ENCODE measurements around the gene TAAR2. TPM values are rescaled to one million over a fixed set of nuclear protein-coding genes. Genes with fewer than 3 reads are reported as not detected.

Gene TAAR2
- total RNA-seq, 3 donors from 2014 or later: not detected

DNA sequence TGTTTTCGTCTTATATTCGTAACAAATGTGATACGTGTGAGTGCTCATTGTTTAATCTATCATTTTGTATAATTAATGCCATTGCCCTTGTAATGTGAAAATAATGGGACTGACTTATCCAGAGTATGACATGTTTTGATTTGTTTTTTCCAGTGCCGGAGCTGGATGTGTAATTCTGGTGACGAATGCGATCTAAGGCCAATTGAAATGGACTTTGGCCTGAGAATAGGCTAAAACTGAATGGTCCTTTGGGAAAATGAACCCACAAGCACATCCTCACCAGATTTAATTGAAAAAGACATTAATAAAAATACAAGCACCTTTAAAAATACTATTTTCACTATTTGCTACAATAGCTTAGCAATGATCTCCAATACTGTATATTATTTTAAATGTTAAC is 27.9 kb downstream of the TAAR2 start:
- Mint-ChIP-seq H3K4me3 (no peak overlapping the region), H3K4me1 (ENCODE audit: low read depth) (no peaks in the 10 kb centered on the region), H3K9me3 (no peaks in the 10 kb centered on the region), H3K27me3 (ENCODE audit: low read depth) (peaks cover 17% of the 10 kb centered on the region), H3K36me3 (ENCODE audit: insufficient read depth) (no peaks in the 10 kb centered on the region)
- no peak for DNase-seq
- no peak for ATAC-seq

- Mint-ChIP-seq H3K36me3 (ENCODE audit: insufficient read depth) (no peaks in the 10 kb centered on the region), H3K9me3 (no peaks in the 10 kb centered on the region), H3K27me3 (ENCODE audit: low read depth) (peaks cover 16% of the 10 kb centered on the region), H3K4me3 (no peak overlapping the region), H3K4me1 (ENCODE audit: low read depth) (no peaks in the 10 kb centered on the region)
- DNase-seq (no peak), ATAC-seq (no peak)
Observed at GRCh38 chr6:132592855-132593254, 31.2 kb downstream of the TAAR2 start.

DNA sequence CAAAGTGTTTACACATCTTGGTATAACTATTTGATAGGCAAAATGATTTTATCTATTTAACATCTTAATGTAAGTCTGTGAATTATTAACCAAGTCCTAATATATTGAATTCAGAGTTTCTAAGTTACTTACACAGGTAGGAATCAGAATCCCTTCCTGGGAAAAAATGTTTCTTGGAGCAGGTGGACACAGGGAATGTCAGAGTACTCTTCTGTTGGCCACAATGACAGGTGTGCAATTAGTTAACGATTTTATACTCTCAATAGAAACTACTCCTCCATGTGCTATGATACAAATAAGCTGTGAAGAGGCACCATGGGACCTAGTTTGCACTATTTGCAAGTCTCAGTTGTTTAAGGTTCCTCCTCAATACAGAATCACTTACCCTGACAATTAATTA is 33.7 kb downstream of the TAAR2 start:
- H3K4me3 Mint-ChIP-seq: no peak overlapping the region
- no peaks in the 10 kb centered on the region for H3K4me1 Mint-ChIP-seq (ENCODE audit: low read depth)
- no peak for ATAC-seq
- peaks cover 16% of the 10 kb centered on the region for H3K27me3 Mint-ChIP-seq (ENCODE audit: low read depth)
- no peaks in the 10 kb centered on the region for H3K36me3 Mint-ChIP-seq (ENCODE audit: insufficient read depth)
- no peaks in the 10 kb centered on the region for H3K9me3 Mint-ChIP-seq
- no peak for DNase-seq

DNA sequence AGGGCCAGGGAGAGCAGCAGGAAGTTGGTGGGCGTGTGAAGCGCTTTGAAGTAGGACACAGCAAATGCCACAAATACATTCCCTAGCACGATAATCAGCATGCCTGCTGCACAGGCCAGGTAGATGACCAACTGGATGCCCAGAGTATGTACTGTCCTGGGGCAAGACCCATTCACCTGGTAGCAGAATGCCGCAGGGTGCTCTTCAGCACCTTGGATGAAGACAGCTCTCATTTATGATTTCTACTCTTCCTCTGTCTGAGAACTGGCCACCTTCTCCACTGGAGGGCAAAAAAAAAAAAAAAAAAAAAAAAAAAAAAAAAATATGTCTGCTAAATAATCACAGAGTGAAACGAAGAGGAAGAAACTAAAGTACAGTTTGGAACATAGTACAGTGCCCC is 34.6 kb downstream of the TAAR2 start, which contains the start of gene TAAR5:
Gene TAAR5, minus strand, starts transcription at position 288 of the 400 bp plus-strand sequence. Its CDS starts 55 bp downstream, at position 233.
- no peak for ATAC-seq
- H3K4me3 Mint-ChIP-seq: no peak within 1 kb of the TSS
- no peaks in the 10 kb centered on the region for H3K9me3 Mint-ChIP-seq
- no peaks in the 10 kb centered on the region for H3K4me1 Mint-ChIP-seq (ENCODE audit: low read depth)
- H3K36me3 Mint-ChIP-seq (ENCODE audit: insufficient read depth): no peaks in the 10 kb centered on the region
- no peak for DNase-seq
- H3K27me3 Mint-ChIP-seq (ENCODE audit: low read depth): peaks cover 16% of the 10 kb centered on the region

GRCh38 chr6:132587424-132587823 is 36.7 kb downstream of the TAAR2 start:
- H3K9me3 Mint-ChIP-seq: no peaks in the 10 kb centered on the region
- no peak for ATAC-seq
- H3K27me3 Mint-ChIP-seq (ENCODE audit: low read depth): peaks cover 14% of the 10 kb centered on the region
- no peaks in the 10 kb centered on the region for H3K4me1 Mint-ChIP-seq (ENCODE audit: low read depth)
- no peak overlapping the region for H3K4me3 Mint-ChIP-seq
- DNase-seq: no peak
- H3K36me3 Mint-ChIP-seq (ENCODE audit: insufficient read depth): no peaks in the 10 kb centered on the region

DNA sequence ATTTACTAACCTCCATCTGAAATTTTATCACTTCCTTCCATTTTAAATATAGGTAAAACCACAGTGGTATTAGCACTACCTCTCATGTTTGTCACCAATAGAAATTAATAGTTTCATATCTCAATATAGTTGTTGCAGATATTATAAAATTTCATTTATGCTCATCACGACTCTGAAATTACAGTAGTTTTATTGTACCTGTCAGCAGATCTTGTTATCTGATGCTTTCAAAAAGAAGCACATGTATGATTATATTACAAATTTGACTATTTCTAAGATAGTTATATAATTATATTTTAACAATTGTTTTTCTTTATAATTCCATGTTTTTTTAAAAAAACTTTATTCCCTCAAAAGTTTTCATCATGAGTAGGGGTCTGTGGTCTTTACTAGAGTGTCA is 39.4 kb downstream of the TAAR2 start:
- Mint-ChIP-seq H3K27me3 (ENCODE audit: low read depth) (peaks cover 11% of the 10 kb centered on the region), H3K4me3 (no peak overlapping the region), H3K9me3 (peaks cover 5% of the 10 kb centered on the region), H3K4me1 (ENCODE audit: low read depth) (no peaks in the 10 kb centered on the region), H3K36me3 (ENCODE audit: insufficient read depth) (no peaks in the 10 kb centered on the region)
- no peak for ATAC-seq
- DNase-seq: no peak

- H3K4me3 Mint-ChIP-seq: no peak overlapping the region
- no peak for DNase-seq
- H3K4me1 Mint-ChIP-seq (ENCODE audit: low read depth): no peaks in the 10 kb centered on the region
Observed at GRCh38 chr6:132571774-132572173, 52.3 kb downstream of the TAAR2 start.

GRCh38 chr6:132570221-132570777 is 53.8 kb downstream of the TAAR2 start, which contains the start of gene TAAR6:
Gene TAAR6 (plus strand): TSS chr6:132570322. CDS start chr6:132570322, 0 bp downstream.
- ATAC-seq (no peak), DNase-seq (no peak)
- Mint-ChIP-seq H3K9me3 (no peaks in the 10 kb centered on the region), H3K4me3 (no peak within 1 kb of the TSS), H3K4me1 (ENCODE audit: low read depth) (no peaks in the 10 kb centered on the region), H3K27me3 (ENCODE audit: low read depth) (peaks cover 22% of the 10 kb centered on the region), H3K36me3 (ENCODE audit: insufficient read depth) (no peaks in the 10 kb centered on the region)

More at GRCh38 chr6:132571774-132572173, 52.3 kb downstream of the TAAR2 start:
- no peaks in the 10 kb centered on the region for H3K36me3 Mint-ChIP-seq (ENCODE audit: insufficient read depth)
- no peak for ATAC-seq
- peaks cover 24% of the 10 kb centered on the region for H3K27me3 Mint-ChIP-seq (ENCODE audit: low read depth)
- no peaks in the 10 kb centered on the region for H3K9me3 Mint-ChIP-seq

- no peak for DNase-seq
- Mint-ChIP-seq H3K4me3 (no peak overlapping the region), H3K9me3 (no peaks in the 10 kb centered on the region), H3K27me3 (ENCODE audit: low read depth) (peaks cover 22% of the 10 kb centered on the region), H3K4me1 (ENCODE audit: low read depth) (no peaks in the 10 kb centered on the region), H3K36me3 (ENCODE audit: insufficient read depth) (no peaks in the 10 kb centered on the region)
- ATAC-seq: no peak
Observed at GRCh38 chr6:132569170-132569569, 54.9 kb downstream of the TAAR2 start.

DNA sequence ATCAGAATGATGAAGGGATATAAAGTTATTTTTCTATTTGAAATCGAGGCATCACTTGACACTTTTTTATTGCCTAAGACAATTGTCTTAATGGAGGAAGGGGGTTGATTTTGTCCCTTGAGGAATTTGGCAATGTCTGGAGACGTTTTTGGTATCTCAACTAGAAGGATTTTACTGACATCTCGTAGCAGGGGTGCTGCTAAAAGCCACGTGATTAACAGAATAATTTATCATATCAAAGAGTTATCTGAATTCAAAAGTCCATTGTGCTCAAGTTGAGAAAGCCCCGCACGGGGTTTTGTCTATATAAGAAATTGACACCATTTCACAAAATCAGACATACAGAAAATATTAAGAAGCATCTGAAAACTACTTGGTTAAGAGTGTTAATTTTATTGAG is 55.5 kb downstream of the TAAR2 start:
- Mint-ChIP-seq H3K9me3 (no peaks in the 10 kb centered on the region), H3K36me3 (ENCODE audit: insufficient read depth) (no peaks in the 10 kb centered on the region)

DNA sequence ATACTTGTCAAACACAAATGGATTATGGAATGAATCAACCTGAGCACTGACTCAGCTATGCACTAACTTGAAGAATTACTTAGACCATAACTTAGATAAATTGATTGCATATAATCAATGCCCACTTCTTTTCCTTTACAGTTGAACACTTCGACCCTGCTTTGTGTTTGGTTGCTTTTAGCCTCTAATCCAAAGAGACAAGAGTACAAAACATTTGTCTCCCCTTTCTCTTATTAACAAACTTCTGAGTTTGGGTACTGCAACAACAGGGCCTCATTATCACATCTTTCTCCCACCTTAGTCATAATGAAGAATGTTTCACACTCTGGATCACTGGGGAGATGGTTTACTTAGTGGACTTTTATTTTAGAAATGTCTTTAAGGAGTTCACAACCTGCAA is 56.5 kb downstream of the TAAR2 start:
- Mint-ChIP-seq H3K4me3 (no peak overlapping the region), H3K27me3 (ENCODE audit: low read depth) (peaks cover 19% of the 10 kb centered on the region), H3K4me1 (ENCODE audit: low read depth) (no peaks in the 10 kb centered on the region), H3K9me3 (no peaks in the 10 kb centered on the region), H3K36me3 (ENCODE audit: insufficient read depth) (no peaks in the 10 kb centered on the region)
- no peak for ATAC-seq
- DNase-seq: no peak

More for the DNA sequence above, 55.5 kb downstream of the TAAR2 start:
- no peak overlapping the region for H3K4me3 Mint-ChIP-seq
- DNase-seq: no peak
- no peaks in the 10 kb centered on the region for H3K4me1 Mint-ChIP-seq (ENCODE audit: low read depth)
- no peak for ATAC-seq
- peaks cover 20% of the 10 kb centered on the region for H3K27me3 Mint-ChIP-seq (ENCODE audit: low read depth)

Other genes starting within 250 kb of the TAAR2 start
- gene MOXD1, start 222.8 kb downstream of the TAAR2 start, total RNA-seq: not detected
- 10 to 100 TPM in 1 of 3 donors, 1 to 10 TPM in 2; 6.7 to 11.0 (median 7.9) TPM for gene STX7, start 111.2 kb downstream of the TAAR2 start, total RNA-seq
- not detected for gene TAAR9, start 86.0 kb downstream of the TAAR2 start, total RNA-seq
- gene TAAR8, start 71.6 kb downstream of the TAAR2 start, total RNA-seq: not detected
- not detected for gene TAAR6, start 54.0 kb downstream of the TAAR2 start, total RNA-seq
- gene TAAR5, start 34.5 kb downstream of the TAAR2 start, total RNA-seq: not detected
- not detected for gene TAAR1, start 34.9 kb upstream of the TAAR2 start, total RNA-seq
- gene VNN1, start 89.8 kb upstream of the TAAR2 start, total RNA-seq: not detected
- gene VNN2, start 133.6 kb upstream of the TAAR2 start, total RNA-seq: 1 to 10 TPM in 2 of 3 donors, under 1 TPM in 1; 0.76 to 1.4 (median 1.2) TPM
- 1 to 10 TPM; 3.8 to 4.5 (median 4.3) TPM for gene SLC18B1, start 174.4 kb upstream of the TAAR2 start, total RNA-seq
- 1,000 to 10,000 TPM; 1,815 to 1,961 (median 1,864) TPM for gene RPS12, start 190.3 kb upstream of the TAAR2 start, total RNA-seq

Data from activated T-cell treated with anti-CD3 and anti-CD28 coated beads, Interleukin-2, amount 50 U/mL, for 4 hours (primary cell).